NB4 (cell line): ENCODE measurements around the gene PNMA8A.

ENCODE experiments used
- DNase-seq: peaks from one replicate; pipeline ENCODE4 v3.0.0; 2010; ENCODE audit warnings: low read depth
- H3K4me3 ChIP-seq: one replicate; pipeline ENCODE4 v1.5.1; 2011; ENCODE audit warnings: mild to moderate bottlenecking, low read depth, low read length, moderate library complexity
- MAX ChIP-seq: IDR thresholded peaks from 2 replicates; pipeline ENCODE4 v1.6.1; 2011; ENCODE audit warnings: low read depth, low read length
- MYC ChIP-seq: IDR thresholded peaks from 2 replicates; pipeline ENCODE4 v1.6.1; 2011; ENCODE audit warnings: low read depth, low read length
- POLR2A ChIP-seq: IDR thresholded peaks from 2 replicates; pipeline ENCODE4 v1.6.1; 2011; ENCODE audit warnings: mild to moderate bottlenecking; ENCODE audit not compliant: insufficient read length; ENCODE audit errors: extremely low read depth
- TF ChIP-seq, protein P1 (sequence below): IDR thresholded peaks from one replicate; pipeline ENCODE4 v1.5.1; 2012; ENCODE audit warnings: low read depth, low read length

The PNMA8A gene

DNA sequence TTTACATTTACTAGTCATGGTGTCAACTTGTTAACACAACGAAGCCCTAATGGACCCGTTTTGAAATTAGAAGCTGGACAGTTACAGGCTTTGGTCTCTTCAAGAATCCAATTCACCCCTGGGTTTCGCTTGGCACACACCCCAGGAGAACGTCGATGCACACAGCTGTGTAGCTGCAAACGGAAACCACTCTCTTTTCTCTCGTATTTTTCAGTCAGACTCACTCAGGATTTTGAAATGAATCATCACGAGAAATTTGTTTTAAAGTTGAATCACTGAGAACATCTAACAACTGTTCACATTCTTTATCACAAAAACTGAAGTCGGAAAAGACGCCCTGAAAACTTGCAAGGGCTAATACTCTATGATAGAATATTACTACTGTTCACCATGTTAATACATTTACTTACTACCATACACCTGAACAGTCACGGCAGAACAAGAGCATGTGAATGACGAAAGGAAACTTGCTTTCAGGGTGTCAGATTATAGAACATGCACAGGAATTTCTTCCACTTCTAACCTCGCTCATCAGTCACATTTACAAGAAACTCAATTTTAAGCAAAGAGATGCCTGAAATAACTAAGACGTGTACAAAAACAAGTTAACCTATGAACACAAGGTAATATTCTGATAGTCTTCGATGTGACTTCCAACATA lies 4.7 kb downstream of the PNMA8A start:
- no peak for DNase-seq
- TF ChIP-seq MYC, result no peak
- TF ChIP-seq MAX, result no peak
- TF ChIP-seq, protein P1, sequence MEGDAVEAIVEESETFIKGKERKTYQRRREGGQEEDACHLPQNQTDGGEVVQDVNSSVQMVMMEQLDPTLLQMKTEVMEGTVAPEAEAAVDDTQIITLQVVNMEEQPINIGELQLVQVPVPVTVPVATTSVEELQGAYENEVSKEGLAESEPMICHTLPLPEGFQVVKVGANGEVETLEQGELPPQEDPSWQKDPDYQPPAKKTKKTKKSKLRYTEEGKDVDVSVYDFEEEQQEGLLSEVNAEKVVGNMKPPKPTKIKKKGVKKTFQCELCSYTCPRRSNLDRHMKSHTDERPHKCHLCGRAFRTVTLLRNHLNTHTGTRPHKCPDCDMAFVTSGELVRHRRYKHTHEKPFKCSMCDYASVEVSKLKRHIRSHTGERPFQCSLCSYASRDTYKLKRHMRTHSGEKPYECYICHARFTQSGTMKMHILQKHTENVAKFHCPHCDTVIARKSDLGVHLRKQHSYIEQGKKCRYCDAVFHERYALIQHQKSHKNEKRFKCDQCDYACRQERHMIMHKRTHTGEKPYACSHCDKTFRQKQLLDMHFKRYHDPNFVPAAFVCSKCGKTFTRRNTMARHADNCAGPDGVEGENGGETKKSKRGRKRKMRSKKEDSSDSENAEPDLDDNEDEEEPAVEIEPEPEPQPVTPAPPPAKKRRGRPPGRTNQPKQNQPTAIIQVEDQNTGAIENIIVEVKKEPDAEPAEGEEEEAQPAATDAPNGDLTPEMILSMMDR, result no peak
- TF ChIP-seq POLR2A, result no peak
- no peak overlapping the region for H3K4me3 ChIP-seq

- no peak for DNase-seq
- H3K4me3 ChIP-seq, result no peak overlapping the region
- TF ChIP-seq MAX (no peak), MYC (no peak), POLR2A (no peak)
- TF ChIP-seq, protein P1, result no peak
Observed at GRCh38 chr19:46463516-46463915, 7.8 kb downstream of the PNMA8A start.

GRCh38 chr19:46461537-46461936 lies 9.8 kb downstream of the PNMA8A start:
- no peak overlapping the region for H3K4me3 ChIP-seq
- no peak for DNase-seq
- TF ChIP-seq MAX, result no peak
- TF ChIP-seq, protein P1, result no peak
- TF ChIP-seq POLR2A, result no peak
- TF ChIP-seq MYC, result no peak

DNA sequence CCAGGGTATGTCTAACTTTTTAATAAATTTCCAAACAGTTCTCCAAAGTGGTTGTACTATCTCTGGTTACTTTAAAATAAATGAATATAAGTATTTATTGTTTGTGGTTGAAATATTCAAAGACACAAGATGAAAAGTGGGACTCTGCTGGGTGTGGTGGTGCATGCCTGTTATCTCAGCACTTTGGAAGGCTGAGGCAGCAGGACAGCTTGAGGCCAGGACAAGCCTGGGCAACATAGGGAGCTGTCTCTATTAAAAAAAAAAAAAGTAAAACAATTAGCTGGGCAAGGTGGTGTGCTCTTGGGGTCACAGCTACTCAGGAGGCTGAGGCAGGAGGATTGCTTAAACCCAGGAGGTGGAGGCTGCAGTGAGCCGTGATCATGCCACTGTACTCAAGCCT lies 10.4 kb downstream of the PNMA8A start:
- TF ChIP-seq MYC, result no peak
- TF ChIP-seq POLR2A, result no peak
- no peak for TF ChIP-seq MAX
- H3K4me3 ChIP-seq, result no peak overlapping the region
- no peak for DNase-seq

DNA sequence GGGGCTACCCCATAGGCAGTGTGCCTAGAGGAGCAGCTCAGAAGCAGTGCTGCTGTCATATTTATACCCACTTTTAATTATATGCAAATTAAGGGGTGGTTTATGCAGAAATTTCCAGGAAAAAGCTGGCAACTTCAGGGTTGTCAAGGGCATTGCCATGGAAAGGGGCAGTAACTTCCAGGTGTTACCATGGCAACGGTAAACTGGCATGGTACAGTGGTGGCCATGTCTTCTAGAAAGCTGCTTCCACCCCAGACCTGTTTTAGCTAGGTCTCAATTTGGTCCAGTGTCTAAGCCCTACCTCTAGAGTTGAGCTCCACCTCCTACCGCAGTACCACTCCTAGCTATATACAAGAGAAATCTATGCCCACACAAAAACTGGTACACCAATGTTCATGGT lies 11.3 kb downstream of the PNMA8A start:
- DNase-seq, result no peak
- no peak for TF ChIP-seq MYC
- no peak for TF ChIP-seq POLR2A
- TF ChIP-seq MAX, result no peak
- TF ChIP-seq, protein P1, result no peak
- H3K4me3 ChIP-seq, result no peak overlapping the region

GRCh38 chr19:46456930-46457329 lies 14.4 kb downstream of the PNMA8A start:
- H3K4me3 ChIP-seq, result no peak overlapping the region
- TF ChIP-seq POLR2A, result no peak
- TF ChIP-seq, protein P1, result no peak
- TF ChIP-seq MAX, result no peak
- TF ChIP-seq MYC, result no peak
- DNase-seq, result no peak
